NT2/D1 (cell line): Measurements from ENCODE around the gene METTL22.
A peak's percentile ranks its signal among the peaks of the same experiment; 100 is the strongest.

Experiments
- DNase-seq: peaks from one replicate; pipeline ENCODE4 v3.0.0-alpha.2; 2011; ENCODE audit warnings: low read depth, low spot score
- H3K27me3 ChIP-seq: 2 replicates; pipeline ENCODE4 v1.6.0; 2011; ENCODE audit warnings: mild to moderate bottlenecking; ENCODE audit not compliant: insufficient read length, insufficient read depth
- H3K36me3 ChIP-seq: 2 replicates; pipeline ENCODE4 v1.6.1; 2011; ENCODE audit warnings: mild to moderate bottlenecking, low read length, mixed read lengths; ENCODE audit not compliant: insufficient read depth, insufficient read length
- H3K4me1 ChIP-seq: 2 replicates; pipeline ENCODE4 v1.5.1; 2011; ENCODE audit not compliant: insufficient read depth, insufficient read length
- H3K4me3 ChIP-seq: 2 replicates; pipeline ENCODE4 v1.5.1; 2011; ENCODE audit warnings: low read depth; ENCODE audit not compliant: insufficient read length
- H3K9ac ChIP-seq: 2 replicates; pipeline ENCODE4 v1.6.0; 2011; ENCODE audit warnings: low read depth; ENCODE audit not compliant: insufficient read length
- H3K9me3 ChIP-seq: 2 replicates; pipeline ENCODE4 v1.5.1; 2011; ENCODE audit warnings: mild to moderate bottlenecking, low read length; ENCODE audit not compliant: insufficient read depth
- SUZ12 ChIP-seq: IDR thresholded peaks from 2 replicates; pipeline ENCODE4 v1.6.1; 2011; ENCODE audit not compliant: insufficient read length, insufficient read depth; ENCODE audit errors: extremely low read depth
- YY1 ChIP-seq: IDR thresholded peaks from 2 replicates; pipeline ENCODE4 v1.6.1; 2011; ENCODE audit not compliant: insufficient read length, insufficient read depth
- ZNF274 ChIP-seq: IDR thresholded peaks from 2 replicates; pipeline ENCODE4 v1.6.1; 2011; ENCODE audit warnings: mild to moderate bottlenecking, low read depth, low read length

METTL22 gene

GRCh38 chr16:8579559-8579958 lies 41.9 kb upstream of the METTL22 start:
- no peak for TF ChIP-seq SUZ12
- TF ChIP-seq ZNF274: no peak
- TF ChIP-seq YY1: no peak
- no peak for DNase-seq
- H3K4me3 ChIP-seq: no peak overlapping the region
- H3K27me3 ChIP-seq: peaks cover 12% of the 10 kb centered on the region
- H3K9ac ChIP-seq: no peak overlapping the region
- no peaks in the 10 kb centered on the region; the same call in 1 of the 2 replicates for H3K9me3 ChIP-seq
- H3K4me1 ChIP-seq: no peaks in the 10 kb centered on the region
- H3K36me3 ChIP-seq: no peaks in the 10 kb centered on the region

- DNase-seq: no peak
- H3K9me3 ChIP-seq: no peaks in the 10 kb centered on the region; the same call in 1 of the 2 replicates
- no peaks in the 10 kb centered on the region for H3K36me3 ChIP-seq
- TF ChIP-seq YY1: no peak
- TF ChIP-seq ZNF274: no peak
- TF ChIP-seq SUZ12: no peak
- H3K27me3 ChIP-seq: peaks cover 31% of the 10 kb centered on the region
- no peaks in the 10 kb centered on the region for H3K4me1 ChIP-seq
- no peak overlapping the region for H3K9ac ChIP-seq
- H3K4me3 ChIP-seq: no peak overlapping the region
Measured at GRCh38 chr16:8581831-8582580, 39.5 kb upstream of the METTL22 start.

GRCh38 chr16:8583199-8583598 lies 38.3 kb upstream of the METTL22 start:
- H3K4me3 ChIP-seq: no peak overlapping the region
- H3K9me3 ChIP-seq: no peaks in the 10 kb centered on the region; the same call in 1 of the 2 replicates
- no peaks in the 10 kb centered on the region for H3K36me3 ChIP-seq
- H3K4me1 ChIP-seq: peaks cover 2% of the 10 kb centered on the region
- no peak for TF ChIP-seq ZNF274
- no peak for TF ChIP-seq SUZ12
- no peak for TF ChIP-seq YY1
- H3K27me3 ChIP-seq: peaks cover 43% of the 10 kb centered on the region
- DNase-seq: no peak
- no peak overlapping the region for H3K9ac ChIP-seq

- Histone ChIP-seq H3K4me3 (no peak overlapping the region), H3K9me3 (no peaks in the 10 kb centered on the region; the same call in 1 of the 2 replicates), H3K4me1 (peaks cover 5% of the 10 kb centered on the region), H3K9ac (no peak overlapping the region), H3K27me3 (peaks cover 46% of the 10 kb centered on the region), H3K36me3 (no peaks in the 10 kb centered on the region)
- no peak for DNase-seq
- TF ChIP-seq ZNF274: no peak
- TF ChIP-seq SUZ12: no peak
- TF ChIP-seq YY1: no peak
Measured at GRCh38 chr16:8583732-8584131, 37.8 kb upstream of the METTL22 start.

- Histone ChIP-seq H3K36me3 (no peaks in the 10 kb centered on the region), H3K9me3 (no peaks in the 10 kb centered on the region; the same call in 1 of the 2 replicates), H3K9ac (no peak overlapping the region), H3K4me1 (peaks cover 7% of the 10 kb centered on the region), H3K4me3 (no peak overlapping the region), H3K27me3 (peaks cover 60% of the 10 kb centered on the region)
- no peak for TF ChIP-seq SUZ12
- no peak for TF ChIP-seq ZNF274
- TF ChIP-seq YY1: no peak
- DNase-seq: no peak
Measured at GRCh38 chr16:8585041-8585440, 36.5 kb upstream of the METTL22 start.

GRCh38 chr16:8585857-8586256 lies 35.6 kb upstream of the METTL22 start:
- H3K27me3 ChIP-seq: peaks cover 68% of the 10 kb centered on the region
- DNase-seq: no peak
- H3K36me3 ChIP-seq: no peaks in the 10 kb centered on the region
- H3K4me3 ChIP-seq: no peak overlapping the region
- peaks cover 7% of the 10 kb centered on the region for H3K4me1 ChIP-seq
- no peaks in the 10 kb centered on the region; the same call in 1 of the 2 replicates for H3K9me3 ChIP-seq
- TF ChIP-seq SUZ12: no peak
- H3K9ac ChIP-seq: no peak overlapping the region

GRCh38 chr16:8587065-8587464 lies 34.4 kb upstream of the METTL22 start:
- no peak overlapping the region for H3K4me3 ChIP-seq
- no peak for DNase-seq

GRCh38 chr16:8588682-8589056 lies 32.8 kb upstream of the METTL22 start:
- Histone ChIP-seq H3K9ac (peak overlapping the region; percentile 75), H3K36me3 (no peaks in the 10 kb centered on the region), H3K4me3 (peak overlapping the region; percentile 57), H3K9me3 (peaks cover 5% of the 10 kb centered on the region; the same call in 1 of the 2 replicates), H3K4me1 (peaks cover 7% of the 10 kb centered on the region), H3K27me3 (peaks cover 89% of the 10 kb centered on the region)
- DNase-seq: no peak
- no peak for TF ChIP-seq ZNF274
- TF ChIP-seq YY1: no peak
- no peak for TF ChIP-seq SUZ12

More at GRCh38 chr16:8587065-8587464, 34.4 kb upstream of the METTL22 start:
- TF ChIP-seq YY1 (no peak), ZNF274 (no peak), SUZ12 (no peak)
- peaks cover 80% of the 10 kb centered on the region for H3K27me3 ChIP-seq
- H3K9me3 ChIP-seq: peaks cover 5% of the 10 kb centered on the region; the same call in 1 of the 2 replicates
- no peaks in the 10 kb centered on the region for H3K36me3 ChIP-seq
- H3K9ac ChIP-seq: no peak overlapping the region
- H3K4me1 ChIP-seq: peaks cover 7% of the 10 kb centered on the region
